GM23248 (cell line): ENCODE measurements around the gene MRPS17.

Source experiments
- EZH2 ChIP-seq: fragments of 200-600 bp; sonication (generic); IDR thresholded peaks from 2 replicates; pipeline ENCODE4 v1.6.1; 2018; ENCODE audit warnings: antibody characterized with exemption, mild to moderate bottlenecking; ENCODE audit not compliant: insufficient read depth, poor library complexity, severe bottlenecking
- EZH2phosphoT487 ChIP-seq: fragments of 200-600 bp; sonication (generic); IDR thresholded peaks from 2 replicates; pipeline ENCODE4 v1.6.1; 2018; ENCODE audit warnings: antibody characterized with exemption, moderate library complexity, mild to moderate bottlenecking, low read depth; ENCODE audit not compliant: insufficient read depth

- TF ChIP-seq EZH2: no peak
- TF ChIP-seq EZH2phosphoT487: no peak
These were observed 45.3 kb downstream of the MRPS17 start for GRCh38 chr7:55996856-55997500.
